GM18505 (cell line): ENCODE results near the gene ZFP90.
"Not testable (repeated sequence)": the region's sequence is repeated elsewhere in the genome, so short reads cannot be mapped to it uniquely, and the experiment has no call there.

Source experiments
- ATAC-seq: cut with Tn5 transposase; IDR thresholded peaks from one replicate; pipeline ENCODE4 v1.9.1; 2021; ENCODE audit not compliant: unreplicated experiment
- POLR2A ChIP-seq: IDR thresholded peaks from 4 replicates; pipeline ENCODE4 v1.6.1; 2011; ENCODE audit warnings: borderline replicate concordance; ENCODE audit not compliant: insufficient read depth, insufficient read length; ENCODE audit errors: extremely low read depth

ZFP90 gene

GRCh38 chr16:68538880-68539701, at the start of gene ZFP90:
TSS of gene ZFP90 (plus strand) at chr16:68539291. CDS start at chr16:68539793, 502 bp downstream.
- ATAC-seq = peak; percentile 88
- TF ChIP-seq POLR2A = peak; percentile 61

DNA sequence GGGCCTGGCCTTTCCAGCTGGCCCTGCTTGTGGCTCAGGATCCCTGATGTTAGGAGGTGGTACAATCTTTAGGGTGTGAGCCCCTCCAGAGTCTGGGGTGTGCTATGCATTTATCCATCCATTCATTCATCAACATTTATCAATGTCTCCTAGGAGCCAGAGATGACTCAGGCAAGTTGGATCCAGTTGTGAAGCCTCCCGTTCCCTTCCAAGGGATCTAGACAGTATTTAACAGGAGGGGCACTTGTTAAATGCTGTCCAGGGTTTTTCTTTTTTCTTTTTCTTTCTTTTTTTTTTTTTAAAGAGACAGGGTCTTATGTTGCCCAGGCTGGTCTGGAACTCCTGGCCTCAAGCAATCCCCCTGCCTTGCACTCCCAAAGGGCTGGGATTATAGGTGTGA, 48.7 kb upstream of the ZFP90 start:
- no peak for TF ChIP-seq POLR2A
- ATAC-seq = no peak

DNA sequence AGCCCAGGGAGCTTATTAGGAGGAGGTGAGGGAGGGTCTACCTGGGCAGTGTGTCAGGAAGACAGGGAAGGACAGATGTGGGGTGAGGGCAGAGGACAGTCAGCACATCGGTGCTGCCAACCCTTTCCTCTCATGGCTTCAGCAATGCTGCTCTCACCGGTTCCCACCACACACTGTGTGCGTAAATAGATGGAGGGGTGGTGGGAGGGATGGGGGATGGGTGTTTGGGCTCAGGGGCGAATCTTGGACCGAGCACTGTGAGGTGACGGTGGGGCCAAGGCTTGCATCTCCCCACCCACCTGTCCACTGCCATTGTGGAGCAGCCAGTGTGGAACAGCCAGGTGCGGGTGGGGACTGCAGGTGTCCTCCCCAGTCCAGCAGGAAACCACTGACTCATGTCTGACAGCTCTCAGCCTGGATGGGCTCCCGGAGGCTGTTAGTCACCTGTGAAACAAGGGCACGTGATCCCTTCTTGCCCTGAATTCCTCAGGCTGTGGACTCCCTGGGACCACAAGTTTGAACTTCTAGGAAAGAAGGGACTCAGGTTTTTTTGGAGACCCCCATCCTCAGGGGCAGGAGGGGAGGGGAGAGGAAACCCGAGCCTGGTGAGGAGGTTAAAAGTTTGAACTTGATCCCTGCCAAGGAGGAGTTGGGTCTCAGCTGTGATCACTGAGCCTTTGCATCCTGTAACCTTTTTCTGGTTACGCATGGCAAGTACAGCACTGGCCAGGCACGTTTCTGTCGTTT, 48.1 kb upstream of the ZFP90 start:
- no peak for TF ChIP-seq POLR2A
- peak; percentile 52 for ATAC-seq

GRCh38 chr16:68491576-68491950, 47.5 kb upstream of the ZFP90 start:
- no peak for TF ChIP-seq POLR2A
- ATAC-seq = no peak

- no peak for ATAC-seq
Observed at GRCh38 chr16:68492151-68492542, 46.9 kb upstream of the ZFP90 start.

GRCh38 chr16:68492543-68493411, 46.3 kb upstream of the ZFP90 start:
- no peak for ATAC-seq
- no peak for TF ChIP-seq POLR2A

More at GRCh38 chr16:68492151-68492542, 46.9 kb upstream of the ZFP90 start:
- no peak for TF ChIP-seq POLR2A

DNA sequence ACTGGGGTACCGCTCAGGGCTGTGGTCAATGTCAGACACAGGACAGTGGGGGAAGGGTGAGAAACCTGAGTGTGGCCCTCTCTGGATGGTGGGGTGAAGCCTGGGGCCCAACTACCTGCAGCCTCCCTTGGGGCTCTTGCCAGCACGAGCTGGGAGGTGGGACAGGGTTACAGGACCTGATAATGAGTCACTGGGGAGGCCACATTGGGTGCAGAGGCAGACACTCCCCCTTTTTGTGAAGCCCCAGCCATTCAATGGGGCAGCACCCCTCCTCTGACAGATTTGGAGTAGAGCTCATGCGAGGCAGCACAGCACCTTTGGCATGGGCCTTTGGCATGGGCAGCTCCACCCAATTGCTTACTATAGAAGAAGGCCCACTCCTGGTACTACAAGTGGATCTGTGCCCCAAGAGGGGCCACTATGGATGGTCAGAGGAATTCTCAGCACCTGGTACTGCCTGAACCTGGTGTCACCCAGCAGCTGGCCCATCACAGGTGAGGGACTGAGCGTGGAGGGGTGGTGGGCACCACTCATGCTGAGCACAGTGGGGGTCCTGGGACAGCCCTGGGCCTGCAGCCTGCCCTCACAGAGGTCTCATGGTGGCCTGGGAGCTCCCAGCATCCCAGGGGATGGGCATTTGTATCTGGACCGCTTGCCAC, 45.5 kb upstream of the ZFP90 start:
- ATAC-seq = no peak
- no peak for TF ChIP-seq POLR2A

DNA sequence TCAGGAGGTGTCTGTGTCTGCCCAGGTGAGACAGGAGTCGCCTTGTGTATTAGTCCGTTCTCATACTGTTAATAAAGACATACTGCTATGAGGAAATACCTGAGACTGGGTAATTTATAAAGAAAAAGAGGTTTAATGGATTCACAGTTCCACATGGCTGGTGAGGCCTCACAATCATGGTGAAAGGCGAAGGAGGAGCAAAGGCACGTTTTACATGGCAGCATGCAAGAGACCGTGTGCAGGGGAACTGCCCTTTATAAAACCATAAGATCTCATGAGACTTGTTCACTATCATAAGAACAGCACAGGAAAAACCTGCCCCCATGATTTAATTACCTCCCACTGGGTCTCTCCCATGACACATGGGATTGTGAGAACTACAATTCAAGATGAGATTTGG, 44.8 kb upstream of the ZFP90 start:
- not testable (repeated sequence) for ATAC-seq

DNA sequence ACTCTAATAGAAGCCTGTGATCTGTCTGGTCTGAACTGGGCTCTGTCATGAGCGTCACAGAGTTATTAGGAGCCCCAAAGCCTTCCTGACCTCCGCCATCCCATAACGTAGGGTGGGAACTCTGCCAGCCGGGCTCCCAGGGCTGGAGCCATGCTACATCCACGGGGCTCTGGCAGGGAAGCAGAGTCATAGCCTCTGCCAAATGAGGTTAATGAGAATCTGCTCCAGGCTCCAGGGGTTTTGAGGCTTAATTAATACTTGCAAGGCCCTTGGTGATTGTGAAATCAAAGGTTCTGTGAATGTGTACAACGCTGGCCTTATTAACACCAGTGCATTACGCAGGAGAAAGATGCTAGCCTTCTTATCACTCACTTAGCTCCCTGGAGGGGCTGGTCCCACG, 42.4 kb upstream of the ZFP90 start:
- TF ChIP-seq POLR2A = no peak
- no peak for ATAC-seq

GRCh38 chr16:68499006-68499405, 40.1 kb upstream of the ZFP90 start:
- no peak for TF ChIP-seq POLR2A
- ATAC-seq = no peak

DNA sequence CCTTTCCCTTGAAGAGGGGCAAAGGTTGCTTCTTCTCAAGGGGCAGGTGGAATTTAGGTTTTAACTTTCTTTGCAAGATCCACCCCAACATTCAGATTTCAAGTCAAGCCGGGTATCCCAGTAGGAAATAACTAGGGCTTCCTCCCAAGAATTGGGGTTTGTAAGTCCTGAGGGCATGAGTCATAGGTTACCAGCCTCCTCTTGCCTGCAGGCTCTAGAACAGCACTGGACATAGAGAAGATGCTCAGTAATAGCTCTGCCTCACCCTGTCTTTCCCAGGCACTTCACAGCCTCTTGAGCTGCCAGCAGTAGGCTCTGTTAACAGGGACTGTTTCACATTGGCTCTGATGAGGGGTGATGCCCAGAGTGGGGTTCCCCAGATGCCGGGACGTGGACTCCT, 35.8 kb upstream of the ZFP90 start:
- TF ChIP-seq POLR2A = no peak
- no peak for ATAC-seq

GRCh38 chr16:68504066-68504465, 35.0 kb upstream of the ZFP90 start:
- TF ChIP-seq POLR2A = no peak
- no peak for ATAC-seq
